Bone marrow (tissue), 2 donors: ENCODE measurements around the gene PPP2R2D.
"Not testable (repeated sequence)": the region's sequence is repeated elsewhere in the genome, so short reads cannot be mapped to it uniquely, and the experiment has no call there.

Experiments used
- DNase-seq, 2 donors: peaks; one replicate each; lab custom pipeline; 2025; lab: John Stamatoyannopoulos, UW

PPP2R2D gene

DNA sequence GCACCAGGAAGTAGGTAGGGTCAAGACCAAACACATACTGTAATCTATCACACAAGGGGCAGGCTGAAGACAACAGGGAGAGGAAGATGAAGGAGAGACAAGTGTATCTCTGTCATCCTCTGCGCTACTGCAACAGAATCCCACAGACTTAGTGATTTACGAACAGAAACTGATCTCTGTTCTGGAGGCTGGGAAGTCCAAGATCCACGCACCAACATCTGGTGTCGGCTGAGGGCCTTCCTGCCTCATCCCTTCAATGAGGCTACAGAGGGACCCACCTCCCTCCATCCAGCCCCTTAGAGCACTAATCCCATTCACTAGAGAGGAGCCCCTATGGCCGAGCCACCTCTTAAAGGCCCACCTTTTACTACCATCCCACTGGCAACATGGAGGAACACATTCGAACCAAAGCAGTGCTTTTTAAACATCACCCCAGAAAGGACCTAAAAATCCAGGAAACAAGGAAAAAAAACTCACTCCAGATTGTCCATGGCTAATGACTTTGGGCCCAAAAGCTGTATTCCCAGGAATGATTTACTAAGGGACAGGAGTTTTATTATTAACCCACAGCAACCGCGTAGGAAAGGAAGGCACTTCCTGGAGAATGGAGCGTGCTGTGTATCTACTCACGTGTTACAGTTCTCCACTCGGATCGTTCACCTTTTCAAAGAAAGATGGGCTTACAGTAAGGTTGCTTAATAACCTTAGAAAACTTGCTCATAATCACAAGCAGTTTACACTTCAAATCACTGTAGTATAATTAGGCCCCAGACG is 76.7 kb downstream of the PPP2R2D start:
- DNase-seq: no peak

DNA sequence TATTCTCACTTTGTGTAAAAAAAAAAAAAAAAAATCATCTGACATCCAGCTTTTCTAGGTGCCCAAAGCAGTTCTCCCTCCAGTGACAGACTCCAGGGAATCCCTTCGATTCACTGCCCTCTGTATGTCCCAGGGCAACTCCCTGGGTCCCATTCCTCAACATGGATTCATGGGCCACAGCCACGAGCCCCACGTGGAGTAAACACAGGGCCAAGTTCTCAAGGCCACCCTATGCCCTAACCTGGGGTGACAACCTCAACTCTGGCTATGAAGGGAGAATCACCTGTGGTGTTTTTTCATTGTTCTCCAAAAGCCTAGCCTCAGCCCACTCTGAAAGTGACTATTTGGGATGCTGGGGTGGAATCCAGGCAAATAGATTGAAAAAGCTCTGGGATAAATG is 77.6 kb downstream of the PPP2R2D start:
- no peak for DNase-seq

DNA sequence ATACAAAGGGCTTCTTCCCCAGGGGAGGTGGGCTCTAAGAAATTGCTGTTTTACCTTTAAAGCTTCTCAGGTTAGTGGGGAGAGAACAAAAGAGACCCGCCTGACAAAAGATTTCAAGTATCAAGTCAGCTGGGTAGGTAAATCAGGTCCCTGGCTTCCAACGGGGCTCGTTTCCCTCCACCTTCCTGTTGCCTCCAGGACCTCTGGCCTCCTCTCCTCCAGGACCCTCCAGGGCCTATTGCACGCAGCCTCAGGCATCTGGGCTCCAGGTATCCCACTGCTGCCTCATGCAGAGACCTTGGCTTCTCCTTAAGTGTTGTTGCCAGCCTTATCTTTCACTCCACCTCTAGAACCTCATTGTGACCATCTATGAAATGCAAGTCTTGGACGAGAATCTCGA is 78.0 kb downstream of the PPP2R2D start:
- DNase-seq: no peak

DNA sequence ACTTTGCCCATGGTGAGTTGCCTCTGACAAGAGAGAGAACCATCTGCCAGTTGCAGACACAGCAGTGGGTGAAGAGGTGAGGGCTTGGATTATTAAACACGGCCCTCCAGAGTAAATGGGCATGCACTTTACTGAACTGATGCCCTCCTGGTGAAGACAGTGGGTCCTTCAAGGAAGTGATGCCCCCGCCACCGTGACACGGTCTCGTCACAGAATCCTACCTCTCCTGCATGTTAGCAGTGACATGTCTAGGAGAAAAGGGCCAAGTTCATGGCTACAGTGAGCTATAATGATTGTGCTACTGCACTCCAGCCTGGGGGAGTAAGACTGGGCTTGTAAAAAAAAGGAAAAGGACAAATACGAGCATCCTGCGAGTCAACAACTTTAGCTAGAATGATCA is 78.5 kb downstream of the PPP2R2D start:
- DNase-seq: no peak

DNA sequence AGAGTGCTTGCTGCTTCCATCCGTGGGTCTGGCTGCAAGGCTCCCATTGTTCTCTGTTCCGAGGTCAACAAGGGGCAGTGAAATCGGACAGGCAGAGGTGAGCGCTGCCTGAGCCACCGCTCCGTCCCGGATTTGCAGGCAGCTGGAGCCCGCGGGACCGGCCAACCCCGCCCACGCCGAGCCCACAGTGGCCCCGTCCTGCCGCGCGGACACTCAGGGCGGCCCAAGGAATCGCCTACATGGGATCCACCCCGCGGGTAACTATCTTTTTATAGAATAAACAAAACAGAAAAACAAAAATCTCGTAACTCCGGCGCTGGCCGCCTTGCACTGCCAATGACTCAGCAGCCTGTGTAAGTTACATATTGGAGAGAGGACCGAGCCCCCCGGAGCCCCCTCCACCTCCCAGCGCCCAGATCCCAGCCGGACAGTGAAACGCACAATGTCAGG is 79.0 kb downstream of the PPP2R2D start:
- DNase-seq: no peak

DNA sequence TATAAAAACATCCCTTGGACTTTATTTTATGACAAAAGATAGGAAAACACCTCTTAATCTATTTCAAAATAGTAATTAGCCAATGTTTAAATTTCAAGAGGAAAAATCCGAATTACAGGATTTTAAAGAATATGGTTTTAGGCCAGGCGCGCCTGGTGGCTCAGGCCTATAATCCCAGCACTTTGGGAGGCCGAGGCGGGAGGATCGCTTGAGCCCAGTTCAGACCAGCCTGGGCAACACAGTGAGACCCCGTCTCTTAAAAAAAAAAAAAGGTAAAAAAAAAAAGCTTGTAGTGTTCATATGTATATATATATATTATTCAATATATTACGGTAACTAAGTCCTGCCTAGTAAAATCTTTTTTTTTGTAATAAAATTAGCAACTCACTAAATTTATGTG is 79.5 kb downstream of the PPP2R2D start:
- no peak for DNase-seq

DNA sequence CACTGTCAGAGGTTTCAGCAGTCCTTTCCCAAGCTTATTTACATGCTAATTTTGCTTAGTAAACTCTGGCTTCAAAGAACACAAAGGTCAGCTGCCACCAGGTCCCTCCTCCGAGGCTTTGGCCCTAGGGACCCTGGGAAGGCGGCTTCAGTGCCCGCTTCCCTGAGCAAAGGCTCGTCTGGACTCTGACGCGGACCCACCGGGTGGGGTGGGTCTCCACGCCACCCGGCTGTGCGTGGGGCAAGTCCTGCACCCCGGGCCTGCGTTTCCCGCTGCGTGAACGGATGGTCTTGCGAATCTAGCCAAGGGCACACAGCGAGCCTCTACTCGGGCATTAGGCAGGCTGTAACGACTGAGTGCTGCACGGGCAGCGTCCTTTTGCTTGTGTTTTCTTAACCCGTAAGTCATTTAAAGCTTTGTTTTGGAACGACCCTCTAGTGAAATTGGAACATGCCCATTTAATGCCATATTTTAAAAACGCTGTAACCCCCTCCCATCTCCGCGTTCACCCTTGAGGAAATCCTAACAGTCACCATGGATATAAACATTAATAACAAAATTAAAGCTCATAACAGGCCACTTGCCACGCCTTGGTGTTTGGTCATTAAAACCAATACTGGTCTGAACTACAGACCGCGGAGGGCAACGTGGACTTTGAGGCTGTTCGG is 80.1 kb downstream of the PPP2R2D start:
- no peak for DNase-seq

DNA sequence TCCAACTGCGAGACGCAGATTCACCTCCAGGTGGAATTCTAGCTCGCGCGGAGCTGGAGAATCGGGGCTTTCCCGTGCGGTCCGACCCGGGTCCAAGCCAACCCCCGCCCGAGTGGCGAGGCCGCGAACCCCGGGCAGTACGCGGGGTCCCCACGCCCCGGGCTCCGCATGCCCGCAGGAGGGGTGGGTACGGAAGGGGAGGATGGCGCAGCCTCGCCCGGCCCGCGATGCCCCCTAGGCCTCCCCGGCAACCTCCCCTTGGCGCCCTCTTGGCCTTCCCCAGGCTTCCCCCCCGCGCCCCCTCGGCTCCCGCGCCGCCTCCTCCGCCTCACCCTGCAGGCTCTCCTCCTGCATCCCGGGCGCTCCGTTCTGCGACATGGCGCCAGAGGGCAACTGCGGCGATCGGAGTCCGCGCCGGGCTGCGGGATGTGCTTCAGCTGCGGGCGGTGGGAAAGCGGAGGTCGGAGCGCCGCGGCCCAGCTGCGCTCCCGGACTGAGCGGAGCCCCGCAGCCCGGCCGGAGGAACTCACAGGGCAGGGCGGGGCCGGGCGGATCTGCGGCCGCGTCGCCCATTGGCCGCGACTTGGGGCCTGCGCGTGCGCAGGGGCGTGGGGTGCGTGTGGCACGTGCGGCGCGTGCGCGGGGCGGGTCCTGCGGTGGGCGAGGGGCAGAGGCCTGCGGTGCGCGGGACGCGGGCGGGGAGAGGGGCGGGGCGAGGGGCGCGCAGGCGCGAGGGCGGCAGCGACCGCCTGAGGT is 80.8 kb downstream of the PPP2R2D start, which contains the start of gene BNIP3:
BNIP3 (minus strand) TSS at position 495 of the 756 bp plus-strand sequence; CDS start at position 378, 117 bp downstream.
- DNase-seq: peak in 1 of 2 donors; percentile 58

DNA sequence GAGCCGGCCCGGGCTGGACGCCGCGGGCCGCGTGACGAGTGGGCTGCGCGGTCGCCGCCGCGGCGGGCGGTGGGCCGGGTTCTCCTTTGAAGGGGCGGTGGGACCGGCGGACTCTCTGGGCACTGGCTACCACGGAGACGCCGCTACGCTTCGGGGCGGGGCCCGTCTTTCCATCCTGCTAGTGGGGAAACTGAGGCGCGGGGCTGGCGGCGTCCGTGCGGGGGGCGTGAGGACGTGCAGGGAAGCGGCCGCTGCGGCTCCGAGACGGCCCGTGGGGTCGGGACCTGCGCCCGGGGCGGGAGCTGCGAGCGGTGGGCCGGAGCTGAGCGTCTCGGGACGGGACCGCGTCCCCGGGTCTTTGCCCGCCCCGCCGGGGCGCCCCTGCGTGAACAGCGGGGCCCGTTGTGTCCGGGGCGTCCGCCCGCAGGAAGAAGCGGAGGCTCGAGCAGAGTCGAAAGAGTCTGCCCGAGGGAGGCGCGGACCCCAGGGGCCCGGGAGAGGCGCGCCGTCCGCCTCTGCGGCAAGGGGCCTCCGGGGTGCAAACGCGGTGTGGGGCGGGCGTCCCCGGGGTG is 81.5 kb downstream of the PPP2R2D start:
- DNase-seq: no peak

DNA sequence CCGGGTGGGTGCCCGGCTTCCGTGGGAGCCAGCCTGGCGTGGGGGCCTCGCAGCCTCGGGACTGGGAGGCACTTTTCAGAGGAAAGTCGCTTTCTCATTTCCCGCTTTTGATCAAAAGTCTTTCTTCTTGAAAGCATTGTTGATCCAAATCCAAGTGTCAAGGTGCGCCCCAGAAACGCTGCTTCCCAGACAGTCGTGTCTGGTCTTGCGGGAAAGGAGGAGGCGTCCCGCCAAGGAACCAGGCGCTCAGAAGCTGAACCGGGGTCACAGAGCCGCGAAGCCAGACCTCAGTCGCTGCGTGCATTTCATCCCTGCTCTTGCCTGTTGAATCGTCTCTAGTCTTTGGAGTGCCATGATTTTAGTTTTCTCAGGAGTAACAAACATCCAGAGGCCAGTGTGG is 82.0 kb downstream of the PPP2R2D start:
- no peak for DNase-seq

DNA sequence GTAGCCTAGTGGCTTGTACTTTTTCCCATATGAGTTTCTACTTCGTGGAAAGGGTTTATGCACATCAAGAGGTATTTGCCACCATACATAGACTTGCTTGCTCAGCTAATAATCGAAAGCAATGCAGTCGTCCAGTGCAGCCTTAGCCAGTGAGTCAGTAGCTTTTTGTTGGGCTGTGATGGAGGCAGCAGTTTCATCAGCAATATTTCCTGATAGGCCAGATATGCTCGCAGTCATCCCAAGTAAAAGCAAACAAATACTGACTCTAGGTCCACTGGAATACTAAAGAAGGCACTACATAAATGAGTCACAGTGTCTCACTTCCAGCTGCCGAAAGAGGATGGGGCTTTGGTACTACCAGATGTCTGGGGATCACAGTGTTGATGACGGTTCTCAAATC is 83.0 kb downstream of the PPP2R2D start:
- no peak for DNase-seq

DNA sequence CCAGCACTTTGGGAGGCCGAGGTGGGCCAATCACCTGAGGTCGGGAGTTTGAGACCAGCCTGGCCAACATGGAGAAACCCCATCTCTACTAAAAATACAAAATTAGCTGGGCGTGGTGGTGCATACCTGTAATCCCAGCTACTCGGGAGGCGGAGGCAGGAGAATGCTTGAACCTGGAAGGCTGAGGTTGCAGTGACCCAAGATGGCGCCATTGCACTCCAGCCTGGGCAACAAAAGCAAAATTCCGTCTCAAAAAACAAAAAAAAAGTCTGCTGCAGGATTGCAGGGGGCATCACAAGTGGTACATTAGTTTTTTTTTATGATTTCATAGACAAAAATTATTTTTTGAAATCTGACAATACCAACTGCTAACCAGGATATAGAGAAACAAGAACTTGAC is 86.0 kb downstream of the PPP2R2D start:
- DNase-seq: not testable (repeated sequence)

DNA sequence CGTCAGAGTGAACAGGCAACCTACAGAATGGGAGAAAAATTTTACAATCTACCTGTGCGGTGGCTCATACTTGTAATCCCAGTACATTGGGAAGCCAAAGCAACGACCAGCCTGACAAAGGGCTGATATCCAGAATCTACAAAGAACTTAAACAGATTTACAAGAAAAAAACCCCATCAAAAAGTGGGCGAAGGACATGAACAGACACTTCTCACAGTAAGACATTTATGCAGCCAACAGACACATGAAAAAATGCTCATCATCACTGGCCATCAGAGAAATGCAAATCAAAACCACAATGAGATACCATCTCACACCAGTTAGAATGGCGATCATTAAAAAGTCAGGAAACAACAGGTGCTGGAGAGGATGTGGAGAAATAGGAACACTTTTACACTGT is 86.5 kb downstream of the PPP2R2D start:
- DNase-seq: not testable (repeated sequence)

DNA sequence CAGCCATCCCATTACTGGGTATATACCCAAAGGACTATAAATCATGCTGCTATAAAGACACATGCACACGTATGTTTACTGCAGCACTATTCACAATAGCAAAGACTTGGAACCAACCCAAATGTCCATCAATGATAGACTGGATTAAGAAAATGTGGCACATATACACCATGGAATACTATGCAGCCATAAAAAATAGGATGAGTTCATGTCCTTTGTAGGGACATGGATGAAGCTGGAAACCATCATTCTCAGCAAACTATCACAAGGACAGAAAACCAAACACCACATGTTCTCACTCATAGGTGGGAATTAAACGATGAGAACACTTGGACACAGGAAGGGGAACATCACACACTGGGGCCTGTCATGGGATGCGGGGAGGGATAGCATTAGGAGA is 87.0 kb downstream of the PPP2R2D start:
- DNase-seq: not testable (repeated sequence)

DNA sequence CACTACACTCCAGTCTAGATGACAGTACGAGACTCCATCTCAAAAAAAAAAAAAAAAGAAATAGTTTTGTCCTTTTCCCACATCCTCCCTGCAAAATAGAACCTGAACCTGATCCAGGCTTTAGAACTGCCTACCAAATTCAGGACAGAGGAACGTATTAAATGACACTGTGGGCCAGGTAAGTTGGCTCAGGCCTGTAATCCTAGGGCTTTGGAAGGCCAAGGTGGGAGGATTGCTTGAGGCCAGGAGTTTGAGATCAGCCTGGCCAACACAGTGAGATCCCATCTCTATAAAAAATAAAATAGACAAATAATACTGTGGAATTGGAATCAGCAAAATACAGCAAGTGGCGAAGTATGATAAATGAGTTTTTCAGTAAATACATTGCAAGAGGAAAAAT is 90.9 kb downstream of the PPP2R2D start:
- DNase-seq: no peak

DNA sequence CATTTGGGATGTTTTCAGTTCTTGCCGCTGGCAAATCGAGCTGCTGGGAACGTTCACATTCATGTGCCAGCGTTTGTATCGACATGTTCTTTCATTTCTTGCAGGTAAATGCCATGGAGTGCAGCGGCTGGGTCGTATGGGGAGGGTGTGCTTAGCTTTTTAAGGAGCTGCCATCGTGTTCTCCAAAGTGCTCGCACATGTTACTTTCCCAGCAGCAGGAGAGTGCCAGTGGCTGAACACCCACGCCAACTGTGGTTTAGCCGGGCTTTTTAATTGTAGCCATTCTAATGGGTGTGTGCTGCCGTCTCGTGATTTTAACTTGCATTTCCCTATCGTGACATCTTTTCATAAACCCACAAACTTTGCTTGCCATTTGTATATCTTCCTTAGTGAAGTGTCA is 92.5 kb downstream of the PPP2R2D start:
- no peak for DNase-seq

DNA sequence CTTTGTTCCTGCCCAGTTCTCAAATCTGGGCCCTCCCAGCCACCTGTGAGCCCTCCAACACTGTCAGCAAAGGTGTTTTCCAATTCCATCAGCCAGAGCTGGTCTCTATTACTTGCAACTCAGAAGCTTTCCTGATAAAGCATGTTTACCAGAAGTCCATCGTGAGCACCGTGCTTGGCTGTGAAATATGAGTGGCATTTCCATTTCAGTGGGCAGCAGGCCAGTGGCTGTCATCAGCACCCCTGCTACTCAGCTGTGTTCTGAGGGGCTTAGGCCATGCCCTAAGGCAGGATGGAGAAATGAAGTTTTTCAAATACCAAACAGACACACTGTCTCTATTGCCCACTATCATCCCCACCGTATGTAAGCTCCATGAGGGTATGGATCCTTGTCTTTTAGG is 93.6 kb downstream of the PPP2R2D start:
- no peak for DNase-seq

DNA sequence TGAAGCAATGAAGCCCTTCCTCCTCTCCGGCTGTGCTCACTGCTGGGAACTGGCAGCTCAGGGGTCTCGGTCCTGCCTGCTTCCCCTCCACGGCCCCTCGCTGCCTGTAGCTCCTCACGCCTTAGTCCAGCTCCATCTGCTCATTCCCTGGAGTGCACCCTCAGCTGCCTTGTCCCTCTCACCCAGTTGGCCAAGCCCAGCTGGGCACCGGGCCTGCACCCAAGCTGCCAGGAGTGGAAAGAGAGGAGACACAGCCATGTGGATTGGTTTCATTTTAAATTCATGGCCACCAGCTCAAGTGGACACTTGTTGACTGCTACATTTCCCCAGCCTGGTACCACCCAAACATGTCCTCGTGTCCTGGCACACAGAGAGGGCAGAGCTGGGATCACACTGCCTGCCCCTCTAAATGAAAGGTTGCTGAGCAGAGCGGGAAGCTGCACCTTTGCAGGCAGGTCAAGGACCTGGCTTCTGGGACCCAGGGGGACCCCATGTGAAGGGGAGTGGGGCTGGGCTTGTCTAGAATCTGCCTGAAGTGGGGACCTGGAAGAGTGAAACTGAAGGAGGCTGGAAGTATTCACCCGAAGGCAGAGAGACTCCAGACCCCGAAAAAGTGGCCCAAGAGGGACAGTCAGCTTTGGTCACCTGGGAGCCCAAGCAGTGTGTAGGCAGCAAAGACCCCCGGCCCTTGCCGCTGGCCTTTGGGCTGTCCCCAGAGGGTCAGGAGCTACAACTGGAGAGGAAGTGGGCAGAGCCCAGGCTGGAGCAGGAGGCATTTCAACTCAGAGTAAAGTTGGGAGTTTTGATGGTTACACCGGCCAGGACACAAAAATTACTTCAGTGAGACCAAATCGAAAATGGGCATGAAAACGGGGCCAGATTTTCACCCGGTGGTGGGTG is 95.9 kb downstream of the PPP2R2D start:
- DNase-seq: no peak

DNA sequence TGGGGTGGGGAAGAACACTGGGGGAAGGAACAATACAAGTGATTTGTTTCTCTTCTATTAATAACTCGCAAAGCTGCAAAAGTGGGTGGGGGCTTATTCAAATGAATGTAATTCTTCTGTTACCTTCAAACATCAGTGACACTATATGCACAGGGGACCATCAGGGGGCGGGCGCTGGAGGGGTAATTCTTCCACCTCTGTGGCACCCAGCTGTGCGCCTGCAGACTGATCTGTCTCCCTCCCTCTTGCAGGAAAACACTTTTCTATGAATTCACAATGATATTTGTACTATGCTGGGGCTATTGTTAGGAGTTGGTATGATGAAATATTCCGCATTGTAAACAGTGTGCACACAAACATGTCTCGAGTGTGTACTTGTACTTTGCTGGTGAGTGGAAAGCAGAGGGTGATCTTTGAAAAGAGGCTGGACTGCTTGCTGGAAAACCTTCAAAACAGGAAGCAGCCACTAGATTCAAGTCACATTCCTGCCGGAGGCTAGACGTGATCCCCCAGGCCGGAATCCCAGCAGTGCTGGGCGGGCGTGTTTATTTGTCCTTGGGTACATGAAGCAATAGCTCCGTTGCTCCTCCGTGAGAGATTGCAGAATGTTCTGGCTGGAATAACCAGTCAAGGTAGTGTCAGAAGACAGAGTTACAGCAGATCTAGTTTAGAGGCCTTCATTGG is 96.7 kb downstream of the PPP2R2D start:
- DNase-seq: no peak

DNA sequence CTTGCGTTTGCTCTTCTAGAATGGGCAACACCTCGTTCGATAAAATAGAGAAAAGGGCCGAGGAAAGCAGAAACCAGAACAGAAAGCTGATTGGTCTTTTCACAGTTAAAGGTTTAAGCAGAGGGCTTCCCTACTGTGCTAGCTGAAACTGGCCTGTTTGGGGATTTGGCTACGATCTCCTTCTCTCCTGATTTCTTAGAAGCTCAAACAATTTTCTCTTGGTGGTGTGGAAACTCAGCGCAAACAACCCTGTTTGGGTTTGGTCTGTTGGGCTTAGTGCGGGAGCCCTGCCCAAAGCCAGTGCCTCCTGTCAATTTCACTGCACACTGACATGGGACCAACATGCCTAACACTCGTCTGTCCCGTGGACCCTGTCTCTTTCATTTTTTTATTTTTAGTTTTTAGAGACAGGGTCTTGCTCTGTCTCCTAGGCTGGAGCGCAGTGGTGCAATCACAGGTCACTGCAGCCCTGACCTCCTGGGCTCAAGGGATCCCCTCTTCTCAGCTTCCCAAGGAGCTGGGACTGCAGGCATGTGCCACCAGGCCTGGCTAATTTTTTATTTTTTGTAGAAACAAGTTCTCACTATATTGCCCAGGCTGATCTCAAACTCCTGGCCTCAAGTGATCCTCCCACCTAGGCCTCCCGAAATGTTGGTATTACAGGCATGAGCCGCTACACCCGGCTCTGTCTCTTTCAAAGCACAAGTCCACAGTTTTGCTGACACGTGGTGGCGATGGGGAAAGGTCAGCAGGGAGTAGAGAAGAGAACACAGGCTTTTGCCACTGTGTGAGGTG is 97.4 kb downstream of the PPP2R2D start:
- no peak for DNase-seq
